Breast epithelium (tissue), 4 donors: ENCODE measurements around the gene FBXW8. TPM values are rescaled to one million over a fixed set of nuclear protein-coding genes. Genes with fewer than 3 reads are reported as not detected.
A peak's percentile ranks its signal among the peaks of the same experiment; 100 is the strongest.

Experiments used
- DNase-seq, 2 donors: peaks; one replicate each; pipeline ENCODE4 v3.0.0-alpha.2; 2019; ENCODE audit warnings: low spot score in 2 of 2
- H3K27ac ChIP-seq, 2 donors: fragments of 200-600 bp; sonication (generic) in 1 of 2; one replicate each; pipeline ENCODE4 v1.5.1; 2016 to 2019; ENCODE audit warnings: mild to moderate bottlenecking in 1 of 2
- H3K27me3 ChIP-seq, 2 donors: fragments of 200-600 bp; sonication (generic) in 1 of 2; one replicate each; pipeline versions ENCODE4 v1.5.1 to v1.6.0; 2017 to 2019; ENCODE audit warnings: control low read depth in 1 of 2, mild to moderate bottlenecking in 1 of 2
- H3K36me3 ChIP-seq: fragments of 200-600 bp; one replicate; pipeline ENCODE4 v1.5.1; 2019
- H3K4me1 ChIP-seq, 2 donors: fragments of 200-600 bp; sonication (generic); one replicate each; pipeline ENCODE4 v1.5.1; 2016 to 2019; ENCODE audit warnings: control low read depth in 1 of 2
- H3K4me3 ChIP-seq, 3 donors: fragments of 200-600 bp; sonication (generic); 1 replicate in 2 of 3; 2 replicates in 1 of 3; pipeline ENCODE4 v1.5.1; 2016 to 2019; ENCODE audit warnings: mild to moderate bottlenecking in 3 of 3, moderate library complexity in 2 of 3
- H3K9me3 ChIP-seq, 2 donors: fragments of 200-600 bp; sonication (generic) in 1 of 2; one replicate each; pipeline ENCODE4 v1.5.1; 2016 to 2019; ENCODE audit warnings: control low read depth in 1 of 2
- POLR2A ChIP-seq: fragments of 450-650 bp; IDR thresholded peaks from one replicate; pipeline ENCODE4 v1.6.1; 2016; ENCODE audit warnings: antibody characterized with exemption, mild to moderate bottlenecking, moderate library complexity
- POLR2AphosphoS5 ChIP-seq, 3 donors: sonication (generic); formaldehyde crosslinking; IDR thresholded peaks; one replicate each; pipeline ENCODE4 v1.6.1; 2017; ENCODE audit warnings: antibody characterized with exemption in 3 of 3
- intact Hi-C: fragments of 100-400 bp; cut with DNase I; formaldehyde crosslinking; loops from one replicate; pipeline ENCODE4 v1.15.1; 2023; ENCODE audit warnings: low total_unique reads
- total RNA-seq, 3 donors: library from RNA; depleted of rRNA; stranded (reverse); fragments of >200 nt; gene quantifications; one replicate each; pipeline ENCODE4 v1.1.0, GENCODE V29; 2016
- TF ChIP-seq, protein P1 (sequence below), 3 donors: fragments of 450-650 bp; IDR thresholded peaks; one replicate each; pipeline ENCODE4 v1.5.1; 2016 to 2017; ENCODE audit warnings: antibody characterized with exemption in 3 of 3, mild to moderate bottlenecking in 3 of 3, moderate library complexity in 3 of 3

Gene FBXW8
- total RNA-seq, 3 donors from 2014 or later = 14.9 to 22.3 (median 16.4) TPM

- Histone ChIP-seq H3K27me3 (no peaks in the 10 kb centered on the region), H3K9me3 (no peaks in the 10 kb centered on the region), H3K4me3 (no peak overlapping the region), H3K36me3 (no peaks in the 10 kb centered on the region), H3K4me1 (peaks cover 0 to 7% of the 10 kb centered on the region in 2 donors), H3K27ac (no peak overlapping the region)
- no peak for TF ChIP-seq POLR2A
- peak in 1 of 2 donors; percentile 21 for DNase-seq
- intact Hi-C loops = no loop called here
These were observed 14.1 kb downstream of the FBXW8 start for GRCh38 chr12:116924558-116925453.

GRCh38 chr12:116926283-116927243 is 15.8 kb downstream of the FBXW8 start:
- H3K27ac ChIP-seq = no peak overlapping the region
- no peaks in the 10 kb centered on the region for H3K36me3 ChIP-seq
- peak overlapping the region in 1 of 3 donors; percentile 4 for H3K4me3 ChIP-seq
- intact Hi-C loops = no loop called here
- no peak for TF ChIP-seq POLR2AphosphoS5 (IDR thresholded peaks at IDR 0.05)
- TF ChIP-seq, protein P1, sequence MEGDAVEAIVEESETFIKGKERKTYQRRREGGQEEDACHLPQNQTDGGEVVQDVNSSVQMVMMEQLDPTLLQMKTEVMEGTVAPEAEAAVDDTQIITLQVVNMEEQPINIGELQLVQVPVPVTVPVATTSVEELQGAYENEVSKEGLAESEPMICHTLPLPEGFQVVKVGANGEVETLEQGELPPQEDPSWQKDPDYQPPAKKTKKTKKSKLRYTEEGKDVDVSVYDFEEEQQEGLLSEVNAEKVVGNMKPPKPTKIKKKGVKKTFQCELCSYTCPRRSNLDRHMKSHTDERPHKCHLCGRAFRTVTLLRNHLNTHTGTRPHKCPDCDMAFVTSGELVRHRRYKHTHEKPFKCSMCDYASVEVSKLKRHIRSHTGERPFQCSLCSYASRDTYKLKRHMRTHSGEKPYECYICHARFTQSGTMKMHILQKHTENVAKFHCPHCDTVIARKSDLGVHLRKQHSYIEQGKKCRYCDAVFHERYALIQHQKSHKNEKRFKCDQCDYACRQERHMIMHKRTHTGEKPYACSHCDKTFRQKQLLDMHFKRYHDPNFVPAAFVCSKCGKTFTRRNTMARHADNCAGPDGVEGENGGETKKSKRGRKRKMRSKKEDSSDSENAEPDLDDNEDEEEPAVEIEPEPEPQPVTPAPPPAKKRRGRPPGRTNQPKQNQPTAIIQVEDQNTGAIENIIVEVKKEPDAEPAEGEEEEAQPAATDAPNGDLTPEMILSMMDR (IDR thresholded peaks at IDR 0.05) = no peak
- TF ChIP-seq POLR2A = no peak
- no peaks in the 10 kb centered on the region for H3K27me3 ChIP-seq
- H3K4me1 ChIP-seq = peaks cover 0 to 7% of the 10 kb centered on the region in 2 donors
- no peaks in the 10 kb centered on the region for H3K9me3 ChIP-seq
- DNase-seq = no peak

DNA sequence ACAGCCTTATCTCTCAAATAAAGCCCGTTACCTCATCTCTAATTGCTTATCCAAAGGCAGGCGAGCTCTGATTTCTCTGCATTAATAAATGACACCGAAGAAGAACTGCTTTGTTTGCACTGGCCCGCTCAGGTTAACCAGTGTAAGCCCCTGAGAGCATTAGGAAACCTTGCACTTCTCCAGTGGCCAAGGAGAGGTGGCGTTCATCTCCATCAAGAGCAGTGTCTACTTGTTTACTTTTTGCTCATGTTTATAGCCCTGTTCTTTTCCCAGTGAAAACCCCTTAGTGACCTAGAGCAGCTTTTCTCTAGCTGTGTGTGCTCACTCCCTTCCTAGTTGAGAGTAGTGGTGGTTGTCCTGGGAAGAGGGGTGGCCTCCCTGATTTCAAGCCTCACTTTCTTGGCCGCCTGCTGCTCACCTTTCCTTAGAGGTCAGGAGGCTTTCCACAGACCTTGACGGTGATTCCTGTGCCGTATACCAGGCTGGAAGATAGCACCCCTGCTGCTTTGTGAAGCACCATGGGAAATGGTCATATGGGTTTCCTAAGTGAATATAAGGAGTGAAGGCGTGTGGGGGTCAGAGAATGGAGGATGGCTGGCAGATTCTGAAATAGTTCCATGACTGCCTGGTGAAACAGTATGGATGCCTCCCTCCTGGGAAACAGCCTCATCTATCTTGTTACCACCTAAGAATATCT is 16.6 kb downstream of the FBXW8 start:
- TF ChIP-seq POLR2A = no peak
- TF ChIP-seq, protein P1 (IDR thresholded peaks at IDR 0.05) = no peak
- no peak for TF ChIP-seq POLR2AphosphoS5 (IDR thresholded peaks at IDR 0.05)
- Histone ChIP-seq H3K27me3 (no peaks in the 10 kb centered on the region), H3K36me3 (no peaks in the 10 kb centered on the region), H3K4me1 (peaks cover 0 to 7% of the 10 kb centered on the region in 2 donors), H3K9me3 (no peaks in the 10 kb centered on the region), H3K27ac (no peak overlapping the region), H3K4me3 (no peak overlapping the region)
- intact Hi-C loops = no loop called here
- DNase-seq = no peak

DNA sequence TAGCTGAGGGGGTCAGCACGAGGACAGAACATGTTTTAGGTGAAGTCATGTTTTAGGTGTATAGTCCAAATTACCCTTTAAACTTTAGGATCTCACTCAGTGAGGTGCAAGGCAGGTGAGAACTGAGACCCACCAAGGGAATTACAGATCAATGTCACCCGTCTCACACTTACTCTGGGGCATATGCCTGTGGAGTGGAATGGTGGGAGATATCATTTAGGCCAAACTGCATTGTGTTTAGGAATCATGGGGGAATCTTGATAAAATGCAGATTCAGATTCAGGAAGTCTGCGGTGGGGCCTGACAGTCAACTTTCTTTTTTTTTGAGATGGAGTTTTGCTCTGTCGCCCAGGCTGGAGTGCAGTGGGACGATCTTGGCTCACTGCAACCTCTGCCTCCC is 17.8 kb downstream of the FBXW8 start:
- Histone ChIP-seq H3K9me3 (no peaks in the 10 kb centered on the region), H3K27ac (no peak overlapping the region), H3K27me3 (no peaks in the 10 kb centered on the region), H3K4me3 (no peak overlapping the region), H3K4me1 (peaks cover 0 to 7% of the 10 kb centered on the region in 2 donors), H3K36me3 (no peaks in the 10 kb centered on the region)
- no peak for TF ChIP-seq POLR2AphosphoS5 (IDR thresholded peaks at IDR 0.05)
- TF ChIP-seq POLR2A = no peak
- TF ChIP-seq, protein P1 (IDR thresholded peaks at IDR 0.05) = no peak
- no peak for DNase-seq
- intact Hi-C loops = no loop called here

GRCh38 chr12:116929885-116930284 is 19.1 kb downstream of the FBXW8 start:
- intact Hi-C loops = no loop called here
- no peak overlapping the region for H3K27ac ChIP-seq
- no peaks in the 10 kb centered on the region for H3K27me3 ChIP-seq
- H3K36me3 ChIP-seq = no peaks in the 10 kb centered on the region
- H3K9me3 ChIP-seq = no peaks in the 10 kb centered on the region
- H3K4me1 ChIP-seq = no peaks in the 10 kb centered on the region
- no peak overlapping the region for H3K4me3 ChIP-seq
- DNase-seq = no peak
- TF ChIP-seq POLR2AphosphoS5 (IDR thresholded peaks at IDR 0.05) (no peak), POLR2A (no peak)
- TF ChIP-seq, protein P1 (IDR thresholded peaks at IDR 0.05) = no peak
